Mucosa of descending colon (tissue), 3 donors: ENCODE measurements around the gene ARHGEF39. TPM values are rescaled to one million over a fixed set of nuclear protein-coding genes. Genes with fewer than 3 reads are reported as not detected.

Experiments used
- ATAC-seq: fragments of 200-7000 bp; cut with Tn5 transposase; one replicate; pipeline ENCODE4 v1.9.1; 2020; ENCODE audit warnings: mild to moderate bottlenecking, moderate library complexity
- DNase-seq, 3 donors: peaks; one replicate each; pipeline ENCODE4 v3.0.0-alpha.2; 2020
- H3K36me3 ChIP-seq: fragments of 200-600 bp; one replicate; pipeline ENCODE4 v1.8.0; 2021; ENCODE audit warnings: low read depth, mild to moderate bottlenecking
- H3K4me1 ChIP-seq: fragments of 200-600 bp; one replicate; pipeline ENCODE4 v1.8.0; 2021; ENCODE audit warnings: low read depth, mild to moderate bottlenecking
- H3K4me3 ChIP-seq: fragments of 200-600 bp; one replicate; pipeline ENCODE4 v1.8.0; 2021; ENCODE audit warnings: mild to moderate bottlenecking
- H3K9me3 ChIP-seq: fragments of 200-600 bp; one replicate; pipeline ENCODE4 v1.8.0; 2021; ENCODE audit warnings: mild to moderate bottlenecking
- intact Hi-C, 2 donors: fragments of 100-400 bp; cut with DNase I in 1 of 2; cut with micrococcal nuclease in 1 of 2; formaldehyde crosslinking; loops; one replicate each; pipeline versions ENCODE4 v1.11.0 to v1.11.1; 2022; cut with DNase I, micrococcal nuclease
- long read RNA-seq, 2 donors: library from polyadenylated mRNA; unstranded; transcript quantifications; one replicate each; pipeline ENCODE4 v2.0.0, GENCODE V29; 2019 to 2021
- total RNA-seq, 3 donors: library from RNA; stranded (reverse); fragmentation: NEBNext Ultra II Directional in 2 of 3; extraction: Animal tissue kit (Norgen Biotek cat#: 25700) in 2 of 3; gene quantifications; one replicate each; pipeline versions ENCODE4 v1.2.1 to v1.2.4, GENCODE V29; 2021 to 2023
- TF ChIP-seq, protein P1 (sequence below): fragments of 200-600 bp; IDR thresholded peaks from one replicate; pipeline ENCODE4 v1.8.0; 2022; ENCODE audit warnings: antibody characterized with exemption, mild to moderate bottlenecking
- donor health status: DM: no; HTN: no; CAD: no; lungs with moderate emphysema.
- donor health status: DM: no; HTN: no; CAD: no.
- donor health status: DM: no; HTN: yes; CAD: no.

ARHGEF39 gene, protein sequence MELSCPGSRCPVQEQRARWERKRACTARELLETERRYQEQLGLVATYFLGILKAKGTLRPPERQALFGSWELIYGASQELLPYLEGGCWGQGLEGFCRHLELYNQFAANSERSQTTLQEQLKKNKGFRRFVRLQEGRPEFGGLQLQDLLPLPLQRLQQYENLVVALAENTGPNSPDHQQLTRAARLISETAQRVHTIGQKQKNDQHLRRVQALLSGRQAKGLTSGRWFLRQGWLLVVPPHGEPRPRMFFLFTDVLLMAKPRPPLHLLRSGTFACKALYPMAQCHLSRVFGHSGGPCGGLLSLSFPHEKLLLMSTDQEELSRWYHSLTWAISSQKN
- total RNA-seq = 10 to 100 TPM in 1 of 3 donors, 1 to 10 TPM in 2; 2.6 to 10.3 (median 6.4) TPM
- long read RNA-seq, donor 1, partial matches to known transcripts = 0 of 1 reads
- long read RNA-seq, donor 1, other reads (novel, unspliced or antisense) = 1 of 1 reads
- long read RNA-seq, donor 2, transcript ARHGEF39-201 (9 exons, 3,769 nt) = major isoform, 7 of 12 reads
- long read RNA-seq, donor 2, partial matches to known transcripts = 0 of 12 reads
- long read RNA-seq, donor 2, other reads (novel, unspliced or antisense) = 5 of 12 reads

DNA sequence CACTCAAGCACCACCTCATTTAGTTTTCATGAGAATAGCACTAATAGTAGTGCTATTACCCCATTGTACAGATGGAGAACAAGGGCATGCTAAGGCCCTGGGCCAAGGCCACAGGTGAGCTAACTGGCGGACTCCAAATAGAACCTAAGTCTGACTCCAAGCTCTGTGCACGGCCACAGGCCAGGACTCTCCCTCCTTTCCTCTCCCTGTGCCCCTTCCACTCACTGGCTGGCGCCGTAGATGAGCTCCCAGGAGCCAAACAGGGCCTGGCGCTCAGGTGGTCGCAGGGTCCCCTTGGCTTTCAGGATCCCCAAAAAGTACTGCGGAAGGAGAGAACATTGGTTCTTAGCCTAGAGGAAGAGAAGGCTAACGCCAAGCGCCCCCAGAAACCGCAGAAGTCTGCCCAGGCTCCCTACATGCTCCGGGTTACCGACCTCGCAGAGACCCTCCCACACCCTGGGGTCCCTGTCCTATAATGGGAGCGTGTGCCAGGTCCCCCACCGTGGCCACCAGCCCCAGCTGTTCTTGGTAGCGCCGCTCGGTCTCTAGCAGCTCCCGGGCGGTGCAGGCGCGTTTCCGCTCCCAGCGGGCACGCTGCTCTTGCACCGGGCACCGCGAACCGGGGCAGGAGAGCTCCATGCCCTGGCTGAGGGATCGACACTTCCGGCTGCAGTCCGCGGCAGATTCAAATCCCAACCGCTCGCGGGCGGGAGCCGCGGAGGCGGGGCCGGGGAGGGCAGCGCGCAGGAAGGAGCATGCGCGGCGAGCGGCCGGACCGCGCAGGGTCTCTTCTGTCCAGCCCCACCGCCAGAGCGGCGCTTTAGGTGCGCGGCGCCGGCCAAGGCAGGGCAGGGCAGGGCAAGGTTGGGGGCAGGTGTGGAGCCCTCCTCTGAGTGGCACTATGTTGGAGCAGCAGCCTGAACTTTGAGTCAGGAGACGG lies at the start of gene ARHGEF39:
Gene ARHGEF39 (minus strand): TSS at position 665 of the 940 bp plus-strand sequence. CDS start 26 bp downstream, at position 639.
- Histone ChIP-seq H3K9me3 (no peaks in the 10 kb centered on the region), H3K36me3 (no peaks in the 10 kb centered on the region), H3K4me3 (peak within 1 kb of the TSS; percentile 6), H3K4me1 (peaks cover 45% of the 10 kb centered on the region)
- intact Hi-C loops = no loop called here
- TF ChIP-seq, protein P1, sequence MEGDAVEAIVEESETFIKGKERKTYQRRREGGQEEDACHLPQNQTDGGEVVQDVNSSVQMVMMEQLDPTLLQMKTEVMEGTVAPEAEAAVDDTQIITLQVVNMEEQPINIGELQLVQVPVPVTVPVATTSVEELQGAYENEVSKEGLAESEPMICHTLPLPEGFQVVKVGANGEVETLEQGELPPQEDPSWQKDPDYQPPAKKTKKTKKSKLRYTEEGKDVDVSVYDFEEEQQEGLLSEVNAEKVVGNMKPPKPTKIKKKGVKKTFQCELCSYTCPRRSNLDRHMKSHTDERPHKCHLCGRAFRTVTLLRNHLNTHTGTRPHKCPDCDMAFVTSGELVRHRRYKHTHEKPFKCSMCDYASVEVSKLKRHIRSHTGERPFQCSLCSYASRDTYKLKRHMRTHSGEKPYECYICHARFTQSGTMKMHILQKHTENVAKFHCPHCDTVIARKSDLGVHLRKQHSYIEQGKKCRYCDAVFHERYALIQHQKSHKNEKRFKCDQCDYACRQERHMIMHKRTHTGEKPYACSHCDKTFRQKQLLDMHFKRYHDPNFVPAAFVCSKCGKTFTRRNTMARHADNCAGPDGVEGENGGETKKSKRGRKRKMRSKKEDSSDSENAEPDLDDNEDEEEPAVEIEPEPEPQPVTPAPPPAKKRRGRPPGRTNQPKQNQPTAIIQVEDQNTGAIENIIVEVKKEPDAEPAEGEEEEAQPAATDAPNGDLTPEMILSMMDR = no peak
- peak; percentile 86 for ATAC-seq
- DNase-seq = peak; percentile 88 to 94 (median 91)

DNA sequence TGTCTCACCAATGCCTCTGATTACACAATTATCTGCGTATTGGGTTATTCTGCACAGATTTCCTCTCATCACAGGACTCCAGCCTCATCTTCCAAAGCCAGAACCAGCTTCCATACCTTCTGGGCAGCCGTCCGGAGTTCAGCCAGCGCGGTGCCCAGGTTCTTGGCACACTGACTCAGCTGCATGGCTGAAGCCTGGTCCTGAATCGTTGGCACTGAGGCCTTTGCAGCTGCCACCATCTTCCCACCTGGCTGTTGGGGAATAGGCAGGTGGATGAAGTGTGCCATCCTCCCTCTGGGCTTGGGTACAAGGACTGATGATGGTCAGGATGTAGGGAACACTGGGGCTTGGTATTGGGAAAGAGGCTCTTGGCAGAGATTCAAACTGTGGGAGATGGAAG lies 49.1 kb upstream of the ARHGEF39 start:
- Histone ChIP-seq H3K4me1 (no peaks in the 10 kb centered on the region), H3K36me3 (peaks cover 21% of the 10 kb centered on the region), H3K9me3 (no peaks in the 10 kb centered on the region), H3K4me3 (no peak overlapping the region)
- intact Hi-C loops = no loop called here
- no peak for DNase-seq
- no peak for ATAC-seq
- TF ChIP-seq, protein P1 = no peak

DNA sequence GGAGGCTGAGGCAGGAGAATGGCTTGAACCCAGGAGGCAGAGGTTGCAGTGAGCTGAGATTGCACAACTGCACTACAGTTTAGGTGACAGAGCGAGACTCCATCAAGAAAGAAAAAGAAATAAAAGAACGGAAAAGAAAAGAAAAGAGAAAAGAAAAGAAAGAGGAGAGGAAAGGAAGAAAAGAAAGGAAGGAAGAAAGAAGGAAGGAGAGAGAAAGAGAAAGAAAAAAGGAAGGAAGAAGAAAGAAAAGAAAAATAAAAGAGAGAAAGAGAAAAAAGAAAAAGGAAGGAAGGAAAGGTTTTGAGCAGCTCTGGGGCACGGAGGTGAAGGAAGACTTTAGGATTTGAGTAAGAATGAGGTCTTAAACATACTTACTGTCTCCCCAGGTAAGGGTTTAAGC lies 48.6 kb upstream of the ARHGEF39 start:
- H3K36me3 ChIP-seq = peaks cover 21% of the 10 kb centered on the region
- TF ChIP-seq, protein P1 = no peak
- no peak overlapping the region for H3K4me3 ChIP-seq
- H3K4me1 ChIP-seq = no peaks in the 10 kb centered on the region
- H3K9me3 ChIP-seq = no peaks in the 10 kb centered on the region
- intact Hi-C loops = no loop called here
- DNase-seq (no peak), ATAC-seq (no peak)

DNA sequence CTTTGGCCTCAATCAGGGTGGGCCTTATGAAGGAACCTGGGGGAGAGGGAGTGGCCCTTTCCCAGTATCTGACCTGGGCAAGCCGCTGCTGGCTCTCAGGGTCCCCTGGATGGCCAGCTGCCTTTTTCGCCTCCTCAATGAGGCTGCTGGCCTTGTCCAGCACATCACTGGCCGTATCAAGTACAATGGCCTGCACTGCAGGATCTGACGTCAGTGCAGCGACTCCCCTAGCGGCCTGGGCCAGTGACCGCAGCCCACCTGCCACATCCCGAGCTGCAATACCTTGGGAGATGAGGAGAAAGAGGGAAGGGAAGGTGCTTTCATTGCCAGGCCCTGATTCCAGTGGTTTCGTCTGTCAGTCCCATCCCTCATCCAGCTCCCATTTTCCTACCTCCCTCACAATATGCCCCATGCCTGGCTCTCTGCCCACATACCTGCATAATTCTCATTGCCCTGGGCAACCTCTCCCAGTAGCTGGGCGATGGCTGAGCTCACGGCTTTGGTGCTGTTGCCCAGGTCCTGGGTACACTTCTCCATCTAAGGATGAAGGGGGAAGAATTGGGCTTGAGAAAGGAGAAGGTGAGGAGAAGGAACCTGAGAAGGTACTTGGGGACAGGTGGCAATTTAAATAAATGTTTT lies 47.9 kb upstream of the ARHGEF39 start:
- Histone ChIP-seq H3K9me3 (no peaks in the 10 kb centered on the region), H3K36me3 (peaks cover 21% of the 10 kb centered on the region), H3K4me3 (no peak overlapping the region), H3K4me1 (no peaks in the 10 kb centered on the region)
- ATAC-seq (no peak), DNase-seq (no peak)
- intact Hi-C loops = no loop called here
- TF ChIP-seq, protein P1 = no peak
